Astrocyte of the cerebellum (primary cell): ENCODE measurements around the gene LY6G5C.
"Not testable (repeated sequence)": the region's sequence is repeated elsewhere in the genome, so short reads cannot be mapped to it uniquely, and the experiment has no call there.

Experiments
- DNase-seq: peaks from one replicate; pipeline ENCODE4 v3.0.0-alpha.2; 2011; ENCODE audit warnings: low read depth
- H3K4me3 ChIP-seq: 2 replicates; pipeline ENCODE4 v1.5.1; 2011; ENCODE audit warnings: mild to moderate bottlenecking, low read depth, low read length, moderate library complexity
- CTCF ChIP-seq: IDR thresholded peaks from 2 replicates; pipeline ENCODE4 v1.5.1; 2012; ENCODE audit warnings: low read length, low read depth, moderate library complexity, mild to moderate bottlenecking; ENCODE audit errors: missing control alignments
- in situ Hi-C: cut with HindIII; loops from 2 replicates; pipeline ENCODE4 v1.10.0; 2017; ENCODE audit warnings: low sequenced_read_pairs

LY6G5C gene

DNA sequence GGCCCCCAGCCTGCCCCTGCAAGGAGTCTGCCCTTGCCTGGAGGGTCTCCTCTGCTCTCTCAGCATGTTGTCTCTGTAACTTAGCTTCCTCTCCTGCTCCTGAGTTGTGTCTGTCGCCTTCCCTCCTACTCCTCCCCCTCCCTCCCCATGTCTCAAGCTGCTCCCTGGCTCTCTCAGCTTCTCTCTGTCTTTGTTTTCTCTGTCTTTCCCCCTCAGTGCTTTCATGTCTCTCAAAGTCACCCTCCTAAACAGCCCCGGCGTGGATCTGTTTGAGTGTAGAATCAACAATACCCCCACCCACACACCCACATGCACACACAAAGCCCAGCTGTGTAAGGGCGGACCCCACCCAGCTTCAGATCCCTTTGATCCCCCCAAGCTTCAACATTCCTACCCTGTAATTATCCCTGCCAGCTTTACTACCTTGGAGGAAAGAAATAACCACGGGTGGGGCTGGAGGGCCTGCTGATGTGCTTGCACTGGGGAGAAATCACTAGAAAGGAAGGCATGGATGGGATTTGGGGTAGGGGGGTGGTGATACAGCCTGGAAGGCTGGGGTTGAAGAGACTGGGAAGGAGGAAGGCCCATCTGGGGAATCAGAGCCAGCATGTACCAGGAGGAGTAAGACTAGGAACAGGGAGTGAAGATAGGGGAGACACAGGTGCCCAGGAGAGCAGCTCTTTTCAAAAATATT lies 33.3 kb upstream of the LY6G5C start:
- H3K4me3 ChIP-seq, result no peak overlapping the region
- DNase-seq, result no peak
- TF ChIP-seq CTCF, result no peak
- in situ Hi-C loops, result no loop called here

DNA sequence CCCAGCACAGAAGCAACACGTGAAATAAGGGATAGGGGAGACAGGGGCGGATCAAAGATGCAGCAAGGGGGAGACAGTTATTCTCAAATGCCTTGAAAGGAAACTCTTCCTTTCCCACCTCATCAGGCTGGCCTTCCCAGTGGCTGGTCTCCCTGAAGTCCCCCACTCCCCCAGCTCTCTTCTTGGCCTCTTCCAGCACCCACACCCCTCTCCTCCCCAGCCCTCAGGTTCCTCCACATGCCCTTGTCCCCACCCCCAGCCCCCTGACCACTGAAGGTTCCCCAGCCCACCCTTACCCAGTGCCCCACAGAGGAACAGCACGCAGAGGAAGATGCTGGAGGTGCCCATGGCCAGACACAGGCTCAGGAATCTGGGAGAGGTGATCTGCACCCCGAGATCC lies 32.6 kb upstream of the LY6G5C start:
- no peak overlapping the region for H3K4me3 ChIP-seq
- TF ChIP-seq CTCF, result no peak
- in situ Hi-C loops, result no loop called here
- DNase-seq, result no peak

GRCh38 chr6:31712296-31712695 lies 31.4 kb upstream of the LY6G5C start:
- TF ChIP-seq CTCF, result no peak
- no peak overlapping the region for H3K4me3 ChIP-seq
- in situ Hi-C loops, result no loop called here
- no peak for DNase-seq

GRCh38 chr6:31711233-31711632 lies 30.4 kb upstream of the LY6G5C start:
- in situ Hi-C loops, result no loop called here
- no peak for DNase-seq
- no peak for TF ChIP-seq CTCF
- H3K4me3 ChIP-seq, result no peak overlapping the region

DNA sequence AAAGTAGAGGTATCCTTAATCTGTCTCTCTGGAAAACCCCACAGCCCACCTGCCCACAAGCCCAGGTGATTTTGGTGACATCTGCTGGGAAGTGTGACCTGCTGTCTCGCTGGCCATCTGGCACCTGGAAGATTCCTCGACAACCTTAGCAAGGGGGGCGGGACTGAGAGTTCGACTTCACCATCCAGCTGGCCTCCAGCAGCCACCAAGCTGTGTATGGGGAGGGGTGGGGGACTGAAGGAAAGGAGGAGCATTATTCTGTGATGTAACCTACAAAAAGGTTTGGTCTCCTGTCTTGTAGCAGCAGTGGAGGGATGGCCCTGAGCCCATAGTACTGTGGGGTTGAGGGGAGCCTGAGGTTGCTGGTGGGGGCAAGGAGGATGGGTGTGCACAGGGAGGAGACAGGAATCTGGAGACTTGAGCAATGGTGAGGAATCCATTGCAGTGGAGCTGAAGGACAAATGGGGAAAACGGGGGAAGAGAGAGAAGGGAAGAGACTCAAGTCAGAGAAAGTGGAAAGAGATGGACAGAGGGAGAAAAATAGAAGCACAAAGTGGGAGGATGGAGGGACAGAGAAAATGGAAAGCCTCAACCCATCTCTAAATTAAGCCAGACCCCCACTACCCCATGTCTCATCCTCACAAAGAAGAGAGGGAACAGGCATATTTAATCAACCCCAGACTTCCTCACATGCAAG lies 29.8 kb upstream of the LY6G5C start:
- no peak for TF ChIP-seq CTCF
- no peak overlapping the region for H3K4me3 ChIP-seq
- DNase-seq, result no peak
- in situ Hi-C loops, result no loop called here

GRCh38 chr6:31709157-31709556 lies 28.3 kb upstream of the LY6G5C start:
- H3K4me3 ChIP-seq, in situ Hi-C loops, DNase-seq: not testable (repeated sequence)

DNA sequence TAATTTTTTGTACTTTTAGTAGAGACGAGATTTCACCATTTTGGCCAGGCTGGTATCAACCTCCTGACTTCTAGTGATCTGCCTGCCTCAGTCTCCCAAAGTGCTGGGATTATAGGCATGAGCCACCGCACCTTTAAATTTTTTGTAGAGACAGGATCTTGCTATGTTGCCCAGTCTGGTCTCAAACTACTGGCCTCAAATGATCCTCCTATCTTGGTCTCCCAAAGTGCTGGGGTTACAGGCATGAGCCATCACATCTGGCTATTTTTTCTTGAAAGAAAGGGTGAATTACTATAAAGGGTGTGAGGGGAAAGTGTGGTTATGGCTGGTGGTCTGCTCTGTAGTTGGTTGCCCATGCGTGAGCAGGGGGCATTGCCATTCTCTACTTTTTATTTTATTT lies 27.4 kb upstream of the LY6G5C start:
- TF ChIP-seq CTCF, result no peak
- no peak overlapping the region for H3K4me3 ChIP-seq
- in situ Hi-C loops, result no loop called here
- no peak for DNase-seq
